A549 treated with DMSO at 1 μM for 4 hours (cell line): ENCODE measurements around the gene SELENOH. TPM values are rescaled to one million over a fixed set of nuclear protein-coding genes. Genes with fewer than 3 reads are reported as not detected.

ENCODE experiments used
- total RNA-seq: library from RNA; stranded (reverse); fragments of 200-300 nt; extraction: Qiagen RNA extraction; gene quantifications from 5 replicates; pipeline ENCODE4 v1.2.3, GENCODE V29; 2022; ENCODE audit warnings: low read depth

SELENOH gene
- 100 to 153 TPM (median 131 TPM) in 5 replicates for total RNA-seq

GRCh38 chr11:57741132-57742086, at the start of gene SELENOH:
Gene SELENOH, plus strand, starts transcription at chr11:57741491. Its CDS starts 105 bp downstream, at chr11:57741596.

GRCh38 chr11:57711414-57712255, 29.7 kb upstream of the SELENOH start, which contains the start of gene MED19:
Gene MED19, minus strand, starts transcription at chr11:57712215. Its CDS starts 36 bp downstream, at chr11:57712179.

GRCh38 chr11:57712256-57713150, 28.8 kb upstream of the SELENOH start, which contains the start of gene TMX2:
Gene TMX2, plus strand, starts transcription at chr11:57712593. Its CDS starts 26 bp downstream, at chr11:57712619.

GRCh38 chr11:57751676-57752253, 10.5 kb downstream of the SELENOH start, which contains the start of gene BTBD18:
Gene BTBD18, minus strand, starts transcription at chr11:57751819. Its CDS starts 631 bp downstream, at chr11:57751188.

GRCh38 chr11:57761301-57762234, 20.3 kb downstream of the SELENOH start, which contains the start of gene CTNND1:
Gene CTNND1, plus strand, starts transcription at chr11:57761802. Its CDS starts 29,677 bp downstream, at chr11:57791479.

Other genes with a start within 250 kb of the SELENOH start
- 2.6 to 3.9 TPM (median 3.3 TPM) in 5 replicates for gene SLC43A1, start 225.8 kb upstream of the SELENOH start, total RNA-seq
- gene TIMM10, start 210.7 kb upstream of the SELENOH start, total RNA-seq: 154 to 181 TPM (median 169 TPM) in 5 replicates
- gene SMTNL1, start 203.9 kb upstream of the SELENOH start, total RNA-seq: not detected in 5 replicates
- gene UBE2L6, start 173.8 kb upstream of the SELENOH start, total RNA-seq: 25.8 to 32.3 TPM (median 27.7 TPM) in 5 replicates
- gene SERPING1, start 143.8 kb upstream of the SELENOH start, total RNA-seq: 0.29 to 0.55 TPM (median 0.46 TPM) in 5 replicates
- 0.17 to 0.51 TPM (median 0.34 TPM) in 5 replicates for gene YPEL4, start 91.6 kb upstream of the SELENOH start, total RNA-seq
- 29.0 to 33.9 TPM (median 30.6 TPM) in 5 replicates for gene CLP1, start 83.7 kb upstream of the SELENOH start, total RNA-seq
- 72.4 to 79.2 TPM (median 77.8 TPM) in 5 replicates for gene ZDHHC5, start 73.4 kb upstream of the SELENOH start, total RNA-seq
- 25.5 to 31.3 TPM (median 30.6 TPM) in 5 replicates for gene MED19, start 29.3 kb upstream of the SELENOH start, total RNA-seq
- gene TMX2, start 28.9 kb upstream of the SELENOH start, total RNA-seq: 153 to 175 TPM (median 158 TPM) in 5 replicates
- not detected in 5 replicates for gene BTBD18, start 10.3 kb downstream of the SELENOH start, total RNA-seq
- gene CTNND1, start 20.3 kb downstream of the SELENOH start, total RNA-seq: 57.5 to 73.7 TPM (median 71.6 TPM) in 5 replicates